H1 (cell line): Measurements from ENCODE around the gene AP1G2. TPM values are rescaled to one million over a fixed set of nuclear protein-coding genes. Genes with fewer than 3 reads are reported as not detected.

Experiments
- CTCF ChIA-PET: fragments of 300-600 bp; sonication (Branson Sonifier 250); formaldehyde crosslinking; loops from one replicate; lab custom pipeline; 2021; ENCODE audit not compliant: partially characterized antibody; lab: Charles Lee
- POLR2A ChIA-PET: fragments of 300-600 bp; sonication (Branson Sonifier 250); formaldehyde crosslinking; loops from one replicate; lab custom pipeline; 2021; ENCODE audit warnings: inconsistent platforms; ENCODE audit not compliant: partially characterized antibody; lab: Charles Lee
- DNase-seq, 2 experiments: peaks; one replicate each; pipeline versions ENCODE4 v3.0.0 to v3.0.0-alpha.2; 2010 to 2022; ENCODE audit warnings: low spot score in 2 of 2, low read depth in 1 of 2, mixed read lengths in 1 of 2
- FAIRE-seq: peaks from 2 replicates; lab custom pipeline; 2011; peaks lifted over from hg19 to GRCh38; lab: Jason Lieb, UNC
- H2AFZ ChIP-seq: 2 replicates; pipeline ENCODE4 v1.8.1; 2012; ENCODE audit warnings: low read length, inconsistent platforms
- H2AK5ac ChIP-seq: 2 replicates; pipeline ENCODE4 v1.6.1; 2013; ENCODE audit warnings: low read depth, low read length
- H2BK120ac ChIP-seq: replicated peaks from 2 replicates; pipeline ENCODE3; 2013; ENCODE audit warnings: low read depth, low read length, inconsistent platforms
- H2BK12ac ChIP-seq: 2 replicates; pipeline ENCODE4 v1.6.1; 2013; ENCODE audit warnings: low read depth, low read length
- H2BK15ac ChIP-seq: 2 replicates; pipeline ENCODE4 v1.6.1; 2013; ENCODE audit warnings: low read length
- H2BK20ac ChIP-seq: 2 replicates; pipeline ENCODE4 v1.6.1; 2013; ENCODE audit warnings: low read length
- H2BK5ac ChIP-seq: 2 replicates; pipeline ENCODE4 v1.6.1; 2013; ENCODE audit warnings: low read depth, low read length
- H3K14ac ChIP-seq: 2 replicates; pipeline ENCODE4 v1.6.1; 2013; ENCODE audit warnings: inconsistent platforms; ENCODE audit not compliant: insufficient read length
- H3K18ac ChIP-seq: 2 replicates; pipeline ENCODE4 v1.6.1; 2013; ENCODE audit warnings: low read length; ENCODE audit errors: extremely low read depth
- H3K23ac ChIP-seq: 2 replicates; pipeline ENCODE4 v1.6.1; 2013; ENCODE audit warnings: inconsistent platforms; ENCODE audit not compliant: insufficient read length
- H3K23me2 ChIP-seq: 2 replicates; pipeline ENCODE4 v1.6.1; 2013; ENCODE audit warnings: low read depth, low read length
- H3K27ac ChIP-seq: 2 replicates; pipeline ENCODE4 v1.6.1; 2011; ENCODE audit warnings: low read depth, low read length, inconsistent platforms
- H3K27me3 ChIP-seq, 4 experiments: replicated peaks in 1 of 4; 1 replicate in 1 of 4; 2 replicates in 3 of 4; pipeline versions ENCODE4 v1.6.1 to v1.8.1; 2011 to 2013; ENCODE audit warnings: low read length in 3 of 4, mild to moderate bottlenecking in 3 of 4, inconsistent platforms in 2 of 4, mixed read lengths in 2 of 4, moderate library complexity in 1 of 4; ENCODE audit not compliant: control insufficient read depth in 3 of 4, insufficient read depth in 3 of 4; ENCODE audit errors: extremely low read depth in 1 of 4
- H3K36me3 ChIP-seq, 4 experiments: 2 replicates each; pipeline versions ENCODE4 v1.6.1 to v1.8.1; 2011 to 2013; ENCODE audit warnings: mild to moderate bottlenecking in 4 of 4, low read length in 3 of 4, moderate library complexity in 2 of 4, control low read depth in 1 of 4, inconsistent platforms in 1 of 4; ENCODE audit not compliant: insufficient read depth in 4 of 4, control insufficient read depth in 2 of 4
- H3K4ac ChIP-seq: replicated peaks from 2 replicates; pipeline ENCODE3; 2013; ENCODE audit warnings: low read length, low read depth, mixed read lengths, inconsistent platforms; ENCODE audit not compliant: insufficient read length
- H3K4me1 ChIP-seq, 4 experiments: replicated peaks in 1 of 4; 1 replicate in 1 of 4; 2 replicates in 3 of 4; pipeline versions ENCODE4 v1.6.1 to v1.8.1; 2011 to 2013; ENCODE audit warnings: low read length in 3 of 4, inconsistent platforms in 2 of 4, mixed read lengths in 1 of 4; ENCODE audit not compliant: insufficient read depth in 4 of 4, control insufficient read depth in 3 of 4
- H3K4me2 ChIP-seq, 2 experiments: 2 replicates each; pipeline versions ENCODE4 v1.6.1 to v1.8.1; 2011 to 2013; ENCODE audit warnings: low read depth in 2 of 2, low read length in 2 of 2, control low read depth in 1 of 2, inconsistent platforms in 1 of 2, mild to moderate bottlenecking in 1 of 2; ENCODE audit not compliant: insufficient read depth in 1 of 2
- H3K4me3 ChIP-seq, 4 experiments: fragments of 200-600, 300-600 bp in 1 of 4; sonication (generic), shearing (Covaris generic), sonication (Bioruptor Twin) in 1 of 4; 2 replicates each; pipeline versions ENCODE4 v1.5.1 to v1.8.1; 2011 to 2016; ENCODE audit warnings: low read length in 4 of 4, low read depth in 3 of 4, control low read depth in 2 of 4, inconsistent platforms in 2 of 4, mild to moderate bottlenecking in 2 of 4, mixed read lengths in 1 of 4, moderate library complexity in 1 of 4; ENCODE audit not compliant: insufficient read depth in 2 of 4; ENCODE audit errors: extremely low read depth in 1 of 4
- H3K56ac ChIP-seq: replicated peaks from 2 replicates; pipeline ENCODE3; 2013; ENCODE audit warnings: low read depth, mild to moderate bottlenecking, mixed read lengths, low read length, inconsistent platforms; ENCODE audit not compliant: insufficient read length
- H3K79me1 ChIP-seq: 2 replicates; pipeline ENCODE4 v1.6.1; 2013; ENCODE audit warnings: low read depth, low read length, control low read depth
- H3K79me2 ChIP-seq, 2 experiments: 2 replicates each; pipeline versions ENCODE4 v1.6.1 to v1.8.1; 2012 to 2013; ENCODE audit warnings: low read length in 2 of 2, mild to moderate bottlenecking in 2 of 2, inconsistent platforms in 1 of 2; ENCODE audit not compliant: insufficient read depth in 2 of 2, control insufficient read depth in 1 of 2
- H3K9ac ChIP-seq, 4 experiments: replicated peaks in 1 of 4; 1 replicate in 1 of 4; 2 replicates in 3 of 4; pipeline versions ENCODE4 v1.6.1 to v1.8.1; 2011 to 2013; ENCODE audit warnings: low read depth in 3 of 4, low read length in 3 of 4, control low read depth in 2 of 4, mild to moderate bottlenecking in 2 of 4, moderate library complexity in 2 of 4, inconsistent platforms in 1 of 4; ENCODE audit errors: extremely low read depth in 1 of 4
- H3K9me3 ChIP-seq, 2 experiments: 2 replicates each; pipeline versions ENCODE4 v1.6.1 to v1.8.1; 2012 to 2013; ENCODE audit warnings: mild to moderate bottlenecking in 2 of 2, moderate library complexity in 2 of 2, control low read depth in 1 of 2, inconsistent platforms in 1 of 2, low read depth in 1 of 2, low read length in 1 of 2, mixed read lengths in 1 of 2; ENCODE audit not compliant: insufficient read depth in 2 of 2
- H4K20me1 ChIP-seq, 2 experiments: replicated peaks in 1 of 2; 2 replicates each; pipeline versions ENCODE3 to v1.8.1; 2011 to 2013; ENCODE audit warnings: inconsistent platforms in 2 of 2, low read length in 2 of 2, mild to moderate bottlenecking in 1 of 2; ENCODE audit not compliant: insufficient read depth in 2 of 2, control insufficient read depth in 1 of 2
- H4K5ac ChIP-seq: 2 replicates; pipeline ENCODE4 v1.6.1; 2013; ENCODE audit warnings: low read length, low read depth, mixed read lengths, inconsistent platforms; ENCODE audit not compliant: insufficient read length
- H4K8ac ChIP-seq: 2 replicates; pipeline ENCODE4 v1.8.0; 2013; ENCODE audit warnings: mild to moderate bottlenecking, moderate library complexity, low read length, inconsistent platforms; ENCODE audit not compliant: insufficient read depth; ENCODE audit errors: extremely low read depth
- H4K91ac ChIP-seq: replicated peaks from 2 replicates; pipeline ENCODE3; 2013; ENCODE audit warnings: low read length, mixed read lengths, inconsistent platforms; ENCODE audit not compliant: insufficient read length
- CREB1 ChIP-seq: IDR thresholded peaks from 2 replicates; pipeline ENCODE4 v1.6.1; 2012; ENCODE audit warnings: inconsistent platforms
- E2F6 ChIP-seq: IDR thresholded peaks from 2 replicates; pipeline ENCODE4 v1.6.1; 2012; ENCODE audit warnings: inconsistent platforms
- JUN ChIP-seq: IDR thresholded peaks from 2 replicates; pipeline ENCODE4 v1.6.1; 2011; ENCODE audit warnings: low read depth, mild to moderate bottlenecking, improper control_type of control experiment, low read length
- MAFK ChIP-seq: IDR thresholded peaks from 2 replicates; pipeline ENCODE4 v1.6.1; 2012; ENCODE audit warnings: low read depth, mild to moderate bottlenecking, improper control_type of control experiment, low read length
- POU5F1 ChIP-seq: IDR thresholded peaks from 2 replicates; pipeline ENCODE4 v1.6.1; 2011; ENCODE audit warnings: low read depth, mild to moderate bottlenecking, low read length, moderate library complexity
- SUZ12 ChIP-seq: fragments of 200-600 bp; sonication (generic); IDR thresholded peaks from 2 replicates; pipeline ENCODE4 v1.6.1; 2012; ENCODE audit warnings: mild to moderate bottlenecking, inconsistent platforms, low read length, moderate library complexity, mixed read lengths
- TBP ChIP-seq: IDR thresholded peaks from 2 replicates; pipeline ENCODE4 v1.6.1; 2011; ENCODE audit warnings: low read depth, low read length, improper control_type of control experiment
- WGBS, 2 experiments: shearing (Covaris generic) in 1 of 2; methylation state at CpG; one replicate each; pipeline versions ENCODE4 v1.1.6 to v1.1.7; 2013 to 2015; ENCODE audit warnings: low lambda C conversion rate in 2 of 2, mixed read lengths in 2 of 2, inconsistent platforms in 1 of 2, low coverage in 1 of 2, missing lambda C conversion rate in 1 of 2; ENCODE audit not compliant: insufficient replicate concordance in 2 of 2, insufficient coverage in 1 of 2, insufficient read length in 1 of 2; ENCODE audit errors: extremely low coverage in 1 of 2, missing lambda C conversion rate in 1 of 2; 5-methylcytosine and 5-hydroxymethylcytosine counted together
- polyA plus RNA-seq, 7 experiments: library from polyadenylated mRNA; depleted of rRNA in 3 of 7; stranded (reverse) in 5 of 7; unstranded in 2 of 7; fragments of >200 nt in 5 of 7; fragments of 200-250 nt in 2 of 7; gene quantifications; 1 replicate in 5 of 7; 2 replicates in 1 of 7; 4 replicates in 1 of 7; pipeline versions ENCODE4 v1.2.1 to v1.2.3, GENCODE V29; 2011 to 2013; ENCODE audit warnings: missing spikeins in 2 of 7, mixed read lengths in 2 of 7
- total RNA-seq: library from RNA; stranded (reverse); fragmentation: NEBNext Ultra II Directional; extraction: Animal tissue kit (Norgen Biotek cat#: 25700); gene quantifications from 2 replicates; pipeline ENCODE4 v1.2.1, GENCODE V29; 2021
- TF ChIP-seq, protein P1 (sequence below): IDR thresholded peaks from 2 replicates; pipeline ENCODE4 v1.6.1; 2012; ENCODE audit warnings: low read length, inconsistent platforms

Gene AP1G2
- total and polyA plus RNA-seq, 2 of the 8 experiments (the other 6 are each of a cell fraction or from before 2014, with no cell fraction given) = 70.9 to 134 TPM

- Histone ChIP-seq H4K5ac (peak overlapping the region; percentile 64), H3K9ac (peak overlapping the region in 3 of 4 experiments; percentile 13 to 93 (median 51); a peak in 6 of 7 replicates), H2BK5ac (peak overlapping the region; percentile 96), H4K91ac (peak overlapping the region; percentile 86), H4K20me1 (no peaks in the 10 kb centered on the region), H3K4me2 (peak overlapping the region; percentile 96 to 99), H4K8ac (no peak overlapping the region), H2AFZ (no peak overlapping the region), H3K4me3 (peak overlapping the region; percentile 42 to 72 (median 58); a peak in 7 of 8 replicates), H3K18ac (peak overlapping the region; percentile 97), H3K36me3 (peaks cover 0 to 17% (median 4%) of the 10 kb centered on the region in 4 experiments; a peak in 3 of 8 replicates), H3K9me3 (no peaks in the 10 kb centered on the region), H2AK5ac (peak overlapping the region; percentile 66), H3K23ac (no peak overlapping the region), H2BK12ac (peak overlapping the region; percentile 77), H3K23me2 (peaks cover 17% of the 10 kb centered on the region), H2BK20ac (peak overlapping the region; percentile 93), H3K79me2 (peaks cover 3 to 33% of the 10 kb centered on the region in 2 experiments; a peak in 2 of 4 replicates), H3K79me1 (peaks cover 6% of the 10 kb centered on the region), H2BK120ac (peak overlapping the region; percentile 8), H3K14ac (no peak overlapping the region), H3K56ac (peak overlapping the region; percentile 69), H3K4ac (peak overlapping the region; percentile 50), H2BK15ac (no peak overlapping the region), H3K4me1 (peaks cover 9 to 25% (median 18%) of the 10 kb centered on the region in 4 experiments), H3K27ac (peak overlapping the region; percentile 97), H3K27me3 (no peaks in the 10 kb centered on the region)
- FAIRE-seq (peak; percentile 97), DNase-seq (peak in 1 of 2 experiments; percentile 79)
- ChIA-PET CTCF (interaction anchor here (0.5 to 70.5 kb wide), 11 partner anchors 12 to 1978 kb away, joined by 3 to 2092 read pairs (median 5); partner anchors contain the start of genes AP1G2, NGDN, THTPA and ZFHX2), POLR2A (interaction anchor here (0.7 to 52.7 kb wide), 9 partner anchors 8 to 567 kb away, joined by 3 to 1523 read pairs (median 4); partner anchors contain the start of genes AP1G2, NGDN, THTPA and ZFHX2)
- 25% methylated on average over 10 of the region's 10 CpGs; no CpG with 5 or more reads in 1 of the 2 experiments for WGBS, 2 experiments
- TF ChIP-seq TBP (peak; percentile 68; the same call in 1 of the 2 replicates), MAFK (no peak), POU5F1 (no peak), SUZ12 (no peak), CREB1 (no peak), E2F6 (peak; percentile 17; the same call in 1 of the 2 replicates), JUN (no peak)
- TF ChIP-seq, protein P1, sequence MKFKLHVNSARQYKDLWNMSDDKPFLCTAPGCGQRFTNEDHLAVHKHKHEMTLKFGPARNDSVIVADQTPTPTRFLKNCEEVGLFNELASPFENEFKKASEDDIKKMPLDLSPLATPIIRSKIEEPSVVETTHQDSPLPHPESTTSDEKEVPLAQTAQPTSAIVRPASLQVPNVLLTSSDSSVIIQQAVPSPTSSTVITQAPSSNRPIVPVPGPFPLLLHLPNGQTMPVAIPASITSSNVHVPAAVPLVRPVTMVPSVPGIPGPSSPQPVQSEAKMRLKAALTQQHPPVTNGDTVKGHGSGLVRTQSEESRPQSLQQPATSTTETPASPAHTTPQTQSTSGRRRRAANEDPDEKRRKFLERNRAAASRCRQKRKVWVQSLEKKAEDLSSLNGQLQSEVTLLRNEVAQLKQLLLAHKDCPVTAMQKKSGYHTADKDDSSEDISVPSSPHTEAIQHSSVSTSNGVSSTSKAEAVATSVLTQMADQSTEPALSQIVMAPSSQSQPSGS = no peak
Measured at GRCh38 chr14:23539248-23540140, 28.1 kb downstream of the AP1G2 start.
